Upper lobe of left lung (tissue), 6 donors: Measurements from ENCODE around the gene ARAP1. TPM values are rescaled to one million over a fixed set of nuclear protein-coding genes. Genes with fewer than 3 reads are reported as not detected.

Source experiments
- ATAC-seq, 2 donors: fragments of 200-7000 bp; cut with Tn5 transposase; one replicate each; pipeline ENCODE4 v1.9.1; 2022; ENCODE audit warnings: mild to moderate bottlenecking in 2 of 2, moderate library complexity in 2 of 2; ENCODE audit not compliant: low FRiP score in 2 of 2
- DNase-seq, 2 donors: peaks; one replicate each; pipeline ENCODE4 v3.0.0-alpha.2; 2019 to 2020
- H3K27ac ChIP-seq, 4 donors: fragments of 200-600 bp; sonication (generic); one replicate each; pipeline ENCODE4 v1.5.1; 2016 to 2019
- H3K27me3 ChIP-seq, 4 donors: fragments of 200-600 bp; sonication (generic); one replicate each; pipeline ENCODE4 v1.5.1; 2017 to 2019
- H3K36me3 ChIP-seq, 4 donors: fragments of 200-600 bp; sonication (generic); one replicate each; pipeline ENCODE4 v1.5.1; 2016 to 2019
- H3K4me1 ChIP-seq, 4 donors: fragments of 200-600 bp; sonication (generic); one replicate each; pipeline ENCODE4 v1.5.1; 2018 to 2019
- H3K4me3 ChIP-seq, 4 donors: fragments of 200-600 bp; sonication (generic); one replicate each; pipeline ENCODE4 v1.5.1; 2017 to 2019; ENCODE audit warnings: mild to moderate bottlenecking in 2 of 4, moderate library complexity in 1 of 4
- H3K9me3 ChIP-seq, 4 donors: fragments of 200-600 bp; sonication (generic); one replicate each; pipeline ENCODE4 v1.5.1; 2018 to 2019
- CTCF ChIP-seq, 6 experiments: fragments of 450-650 bp in 4 of 6; fragments of 200-600 bp in 2 of 6; sonication (generic) in 2 of 6; IDR thresholded peaks; one replicate each; pipeline ENCODE4 v1.5.1; 2016 to 2019; ENCODE audit warnings: antibody characterized with exemption in 6 of 6
- EP300 ChIP-seq, 4 donors: sonication (generic); formaldehyde crosslinking; IDR thresholded peaks; one replicate each; pipeline ENCODE4 v1.5.1; 2017; ENCODE audit warnings: antibody characterized with exemption in 4 of 4, control low read depth in 2 of 4
- POLR2A ChIP-seq, 4 donors: fragments of 450-650 bp; IDR thresholded peaks; one replicate each; pipeline ENCODE4 v1.5.1; 2016 to 2017; ENCODE audit warnings: antibody characterized with exemption in 4 of 4, mild to moderate bottlenecking in 2 of 4
- POLR2AphosphoS5 ChIP-seq, 2 donors: sonication (generic); formaldehyde crosslinking; IDR thresholded peaks; one replicate each; pipeline ENCODE4 v1.5.1; 2017; ENCODE audit warnings: antibody characterized with exemption in 2 of 2
- WGBS, 2 donors: methylation state at CpG; one replicate each; pipeline ENCODE4 v1.1.5; 2017 to 2018; 5-methylcytosine and 5-hydroxymethylcytosine counted together
- small RNA-seq, 4 donors: library from RNA; depleted of rRNA; stranded (forward); fragments of <200 nt; gene quantifications; one replicate each; pipeline ENCODE3, GENCODE V24; 2016
- total RNA-seq, 6 donors: library from RNA; depleted of rRNA in 4 of 6; stranded (reverse); fragments of >200 nt in 4 of 6; gene quantifications; one replicate each; pipeline versions ENCODE4 v1.1.0 to v1.2.1, GENCODE V29; 2016 to 2021
- donor health status: DM: no; HTN: no; CAD: no; lungs with moderate emphysema.
- donor health status: DM: no; HTN: yes; CAD: no; lungs with severe emphysema.

ARAP1 gene
- total RNA-seq, 6 donors from 2014 or later: 217 to 1,154 (median 269) TPM

- ATAC-seq (no peak), DNase-seq (no peak)
- 73 to 77% methylated on average over 6 of the region's 6 CpGs for WGBS, 2 donors
- Histone ChIP-seq H3K9me3 (no peaks in the 10 kb centered on the region), H3K4me1 (peaks cover 0 to 14% (median 4%) of the 10 kb centered on the region in 4 donors), H3K27me3 (peaks cover 0 to 11% (median 5%) of the 10 kb centered on the region in 4 donors), H3K36me3 (no peaks in the 10 kb centered on the region), H3K4me3 (no peak overlapping the region), H3K27ac (no peak overlapping the region)
- TF ChIP-seq POLR2AphosphoS5 (IDR thresholded peaks at IDR 0.05) (no peak), CTCF (IDR thresholded peaks at IDR 0.05) (no peak), EP300 (IDR thresholded peaks at IDR 0.05) (no peak), POLR2A (IDR thresholded peaks at IDR 0.05) (no peak)
Observed at GRCh38 chr11:72635933-72636332, 116.3 kb downstream of the ARAP1 start.

- peaks cover 0 to 6% (median 3%) of the 10 kb centered on the region in 4 donors for H3K27me3 ChIP-seq
- WGBS, 2 donors: 80% methylated on average over 9 of the region's 9 CpGs
- no peaks in the 10 kb centered on the region for H3K36me3 ChIP-seq
- H3K4me3 ChIP-seq: no peak overlapping the region
- DNase-seq (no peak), ATAC-seq (no peak)
- no peak overlapping the region for H3K27ac ChIP-seq
- no peak for TF ChIP-seq CTCF (IDR thresholded peaks at IDR 0.05)
- no peak for TF ChIP-seq EP300 (IDR thresholded peaks at IDR 0.05)
- no peak for TF ChIP-seq POLR2A (IDR thresholded peaks at IDR 0.05)
- TF ChIP-seq POLR2AphosphoS5 (IDR thresholded peaks at IDR 0.05): no peak
- peaks cover 0 to 14% (median 5%) of the 10 kb centered on the region in 4 donors for H3K4me1 ChIP-seq
- no peaks in the 10 kb centered on the region for H3K9me3 ChIP-seq
Observed at GRCh38 chr11:72635309-72635915, 116.8 kb downstream of the ARAP1 start.

Small RNA genes within 50 kb of the gene (small RNA-seq; reads per million reads assigned to genes)
- gene MIR4692 (0 reads per million in 4 donors), gene RF00019 (0 reads per million in 4 donors)

Other genes starting within 250 kb of the ARAP1 start
- gene PDE2A, start 78.0 kb downstream of the ARAP1 start, total RNA-seq: 10 to 100 TPM in 4 of 6 donors, 1 to 10 TPM in 2; 4.7 to 46.1 (median 16.7) TPM
- gene STARD10, start 41.6 kb upstream of the ARAP1 start, total RNA-seq: 100 to 1,000 TPM in 5 of 6 donors, 10 to 100 TPM in 1; 93.2 to 227 (median 151) TPM
- gene ATG16L2, start 62.0 kb upstream of the ARAP1 start, total RNA-seq: 100 to 1,000 TPM in 3 of 6 donors, 10 to 100 TPM in 3; 39.5 to 354 (median 86.4) TPM